OCI-LY3 (cell line): ENCODE results near the gene CD38.

Experiments
- H2AFZ ChIP-seq: fragments of 200-600, 300-600 bp; shearing (Covaris generic); 2 replicates; pipeline ENCODE4 v1.6.0; 2014; ENCODE audit warnings: antibody characterized with exemption, low read depth, low read length
- H3K27ac ChIP-seq: fragments of 200-600, 300-600 bp; sonication (generic); 2 replicates; pipeline ENCODE4 v1.5.1; 2014; ENCODE audit warnings: mild to moderate bottlenecking, low read length, moderate library complexity, mixed read lengths
- H3K27me3 ChIP-seq: fragments of 200-600, 300-600 bp; sonication (generic); 2 replicates; pipeline ENCODE4 v1.6.1; 2014; ENCODE audit warnings: low read depth, low read length, mixed read lengths
- H3K36me3 ChIP-seq: fragments of 200-600, 300-600 bp; sonication (generic); replicated peaks from 2 replicates; pipeline ENCODE3; 2014; ENCODE audit warnings: low read depth, low read length, mixed read lengths
- H3K4me1 ChIP-seq: fragments of 300-600, 200-600 bp; sonication (generic); 2 replicates; pipeline ENCODE4 v1.6.1; 2014; ENCODE audit warnings: low read length, mixed read lengths
- H3K4me2 ChIP-seq: fragments of 200-600, 300-600 bp; sonication (generic); 2 replicates; pipeline ENCODE4 v1.6.1; 2014; ENCODE audit warnings: low read length, mixed read lengths
- H3K4me3 ChIP-seq: fragments of 300-600, 200-600 bp; sonication (generic); 2 replicates; pipeline ENCODE4 v1.5.1; 2014; ENCODE audit warnings: antibody characterized with exemption, mild to moderate bottlenecking, low read length, moderate library complexity
- H3K79me2 ChIP-seq: fragments of 300-600, 200-600 bp; shearing (Covaris generic); 2 replicates; pipeline ENCODE4 v1.6.1; 2014; ENCODE audit warnings: mild to moderate bottlenecking, low read length, mixed read lengths
- H3K9ac ChIP-seq: fragments of 300-600, 200-600 bp; shearing (Covaris generic); 2 replicates; pipeline ENCODE4 v1.6.0; 2014; ENCODE audit warnings: mild to moderate bottlenecking, low read length, moderate library complexity
- H3K9me3 ChIP-seq: fragments of 200-600, 300-600 bp; shearing (Covaris generic); 2 replicates; pipeline ENCODE4 v1.6.1; 2014; ENCODE audit warnings: low read length, mixed read lengths; ENCODE audit not compliant: insufficient read depth
- H4K20me1 ChIP-seq: fragments of 200-600, 300-600 bp; sonication (generic); 2 replicates; pipeline ENCODE4 v1.6.1; 2016; ENCODE audit warnings: low read length, mixed read lengths; ENCODE audit not compliant: insufficient read depth
- EZH2phosphoT487 ChIP-seq: fragments of 200-600 bp; shearing (Covaris generic); IDR thresholded peaks from 2 replicates; pipeline ENCODE4 v1.6.1; 2018; ENCODE audit warnings: antibody characterized with exemption, mixed run types, low read depth
- TF ChIP-seq, protein P1 (sequence below): fragments of 200-600, 300-600 bp; sonication (generic); IDR thresholded peaks from 2 replicates; pipeline ENCODE4 v1.5.1; 2014; ENCODE audit warnings: antibody characterized with exemption, low read length, low read depth

CD38 gene

GRCh38 chr4:15754323-15754722 lies 23.8 kb upstream of the CD38 start:
- Histone ChIP-seq H3K9ac (no peak overlapping the region), H3K27ac (no peak overlapping the region), H4K20me1 (no peaks in the 10 kb centered on the region), H3K4me2 (no peak overlapping the region), H3K27me3 (no peaks in the 10 kb centered on the region), H3K79me2 (no peaks in the 10 kb centered on the region), H3K36me3 (no peaks in the 10 kb centered on the region), H3K4me1 (peaks cover 10% of the 10 kb centered on the region; the same call in 1 of the 2 replicates), H2AFZ (no peak overlapping the region), H3K9me3 (no peaks in the 10 kb centered on the region), H3K4me3 (no peak overlapping the region)
- TF ChIP-seq, protein P1, sequence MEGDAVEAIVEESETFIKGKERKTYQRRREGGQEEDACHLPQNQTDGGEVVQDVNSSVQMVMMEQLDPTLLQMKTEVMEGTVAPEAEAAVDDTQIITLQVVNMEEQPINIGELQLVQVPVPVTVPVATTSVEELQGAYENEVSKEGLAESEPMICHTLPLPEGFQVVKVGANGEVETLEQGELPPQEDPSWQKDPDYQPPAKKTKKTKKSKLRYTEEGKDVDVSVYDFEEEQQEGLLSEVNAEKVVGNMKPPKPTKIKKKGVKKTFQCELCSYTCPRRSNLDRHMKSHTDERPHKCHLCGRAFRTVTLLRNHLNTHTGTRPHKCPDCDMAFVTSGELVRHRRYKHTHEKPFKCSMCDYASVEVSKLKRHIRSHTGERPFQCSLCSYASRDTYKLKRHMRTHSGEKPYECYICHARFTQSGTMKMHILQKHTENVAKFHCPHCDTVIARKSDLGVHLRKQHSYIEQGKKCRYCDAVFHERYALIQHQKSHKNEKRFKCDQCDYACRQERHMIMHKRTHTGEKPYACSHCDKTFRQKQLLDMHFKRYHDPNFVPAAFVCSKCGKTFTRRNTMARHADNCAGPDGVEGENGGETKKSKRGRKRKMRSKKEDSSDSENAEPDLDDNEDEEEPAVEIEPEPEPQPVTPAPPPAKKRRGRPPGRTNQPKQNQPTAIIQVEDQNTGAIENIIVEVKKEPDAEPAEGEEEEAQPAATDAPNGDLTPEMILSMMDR = no peak
- TF ChIP-seq EZH2phosphoT487 = no peak

DNA sequence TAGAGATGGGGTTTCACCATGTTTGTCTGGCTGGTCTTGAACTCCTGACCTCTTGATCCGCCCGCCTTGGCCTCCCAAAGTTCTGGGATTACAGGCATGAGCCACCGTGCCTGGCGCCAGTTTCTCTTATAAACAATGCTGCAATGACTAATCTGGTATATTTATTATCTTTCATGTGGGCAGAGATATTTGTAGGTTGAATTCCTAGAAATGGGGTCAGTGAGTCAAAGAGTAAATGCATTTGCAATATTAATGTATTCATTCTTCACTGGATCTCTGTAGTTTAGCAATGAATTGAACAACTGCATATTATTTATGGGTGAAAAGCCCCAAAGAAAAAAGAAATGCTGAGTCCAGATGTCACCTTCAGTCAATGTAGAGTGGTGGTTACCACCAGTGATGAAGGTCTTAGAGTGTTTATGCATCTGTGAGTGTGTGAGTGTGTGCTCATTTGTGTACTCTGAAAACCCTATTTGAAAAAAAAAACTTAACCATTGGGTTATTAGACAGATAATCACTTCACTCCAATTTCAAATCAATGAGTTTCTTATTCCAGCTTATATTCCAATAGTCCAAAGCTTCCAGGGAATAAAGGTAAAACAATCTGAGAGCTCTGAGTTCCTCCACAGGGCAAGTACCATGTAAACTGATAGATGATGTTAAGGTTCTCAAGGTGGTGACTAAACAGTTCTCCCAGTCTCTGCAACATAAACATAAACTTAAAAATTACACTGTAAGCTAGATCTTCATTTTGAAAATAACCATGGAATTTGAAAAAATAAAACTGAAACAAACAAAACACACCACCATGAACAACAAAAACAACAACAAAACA lies 22.6 kb upstream of the CD38 start:
- H3K4me3 ChIP-seq = peak overlapping the region; percentile 23; the same call in 1 of the 2 replicates
- H3K9me3 ChIP-seq = no peaks in the 10 kb centered on the region
- peaks cover 10% of the 10 kb centered on the region; the same call in 1 of the 2 replicates for H3K4me1 ChIP-seq
- H3K27ac ChIP-seq = no peak overlapping the region
- TF ChIP-seq EZH2phosphoT487 = no peak
- TF ChIP-seq, protein P1 = no peak
- no peaks in the 10 kb centered on the region for H3K79me2 ChIP-seq
- peak overlapping the region; percentile 23; the same call in 1 of the 2 replicates for H2AFZ ChIP-seq
- no peak overlapping the region for H3K9ac ChIP-seq
- H3K36me3 ChIP-seq = no peaks in the 10 kb centered on the region
- H4K20me1 ChIP-seq = no peaks in the 10 kb centered on the region
- no peaks in the 10 kb centered on the region for H3K27me3 ChIP-seq
- peak overlapping the region; percentile 31 for H3K4me2 ChIP-seq

- Histone ChIP-seq H3K4me2 (peak overlapping the region; percentile 31), H3K79me2 (no peaks in the 10 kb centered on the region), H3K9ac (no peak overlapping the region), H3K9me3 (no peaks in the 10 kb centered on the region), H3K4me1 (peaks cover 10% of the 10 kb centered on the region; the same call in 1 of the 2 replicates), H3K27me3 (no peaks in the 10 kb centered on the region), H3K27ac (no peak overlapping the region), H3K36me3 (no peaks in the 10 kb centered on the region), H2AFZ (peak overlapping the region; percentile 23), H4K20me1 (no peaks in the 10 kb centered on the region), H3K4me3 (peak overlapping the region; percentile 23; the same call in 1 of the 2 replicates)
- TF ChIP-seq EZH2phosphoT487 = no peak
- TF ChIP-seq, protein P1 = peak; percentile 43
Observed at GRCh38 chr4:15756361-15756861, 21.7 kb upstream of the CD38 start.

GRCh38 chr4:15757054-15757453 lies 21.1 kb upstream of the CD38 start:
- Histone ChIP-seq H3K9me3 (no peaks in the 10 kb centered on the region), H3K27me3 (no peaks in the 10 kb centered on the region), H3K36me3 (no peaks in the 10 kb centered on the region), H3K79me2 (no peaks in the 10 kb centered on the region), H3K4me1 (peaks cover 10% of the 10 kb centered on the region; the same call in 1 of the 2 replicates), H3K4me3 (no peak overlapping the region), H4K20me1 (no peaks in the 10 kb centered on the region), H3K27ac (no peak overlapping the region), H3K4me2 (no peak overlapping the region), H2AFZ (no peak overlapping the region), H3K9ac (no peak overlapping the region)
- TF ChIP-seq, protein P1 = no peak
- no peak for TF ChIP-seq EZH2phosphoT487
